ENCODE results near the gene DCLK3. TPM values are rescaled to one million over a fixed set of nuclear protein-coding genes. Genes with fewer than 3 reads are reported as not detected.

DCLK3 gene
- total RNA-seq, 1 experiment from 2014 or later, result 0.55 TPM

DNA sequence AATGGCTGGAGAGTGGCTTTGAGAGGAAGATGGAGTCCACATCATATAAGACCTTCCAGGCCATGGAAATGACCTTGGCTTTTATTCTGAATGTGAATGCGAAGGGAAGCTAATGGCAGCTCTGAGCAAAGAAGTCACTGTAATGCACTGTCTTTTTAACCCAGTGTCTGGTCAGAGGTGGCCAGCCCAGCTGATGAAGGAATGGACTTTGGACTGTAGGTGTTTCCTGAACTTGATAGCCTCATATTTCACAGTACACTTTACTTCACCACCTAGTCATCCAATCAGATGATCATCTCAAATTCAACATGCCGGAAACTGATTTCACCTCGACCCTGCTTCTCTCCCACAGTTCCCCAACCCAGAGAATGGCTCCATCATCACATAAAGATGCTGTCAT lies 33.4 kb downstream of the DCLK3 start:
- TF ChIP-seq GABPB1 (CRISPR knock-in tag; IDR thresholded peaks at IDR 0.05) (no peak), NFATC4 (CRISPR knock-in tag; IDR thresholded peaks at IDR 0.05) (no peak), ERG (CRISPR knock-in tag; IDR thresholded peaks at IDR 0.05) (no peak)
- H3K27ac Mint-ChIP-seq, result no peak overlapping the region
- no peaks in the 10 kb centered on the region for H3K36me3 Mint-ChIP-seq
- H3K4me3 Mint-ChIP-seq, result no peak overlapping the region
- POLR2A ChIA-PET, result no interaction called here
- CTCF ChIA-PET, result interaction anchor here (0.7 to 0.8 kb wide), 2 partner anchors 9 to 61 kb away, joined by 3 read pairs; no protein-coding TSS in a partner anchor
- H3K9me3 Mint-ChIP-seq, result no peaks in the 10 kb centered on the region
- H3K4me1 Mint-ChIP-seq, result no peaks in the 10 kb centered on the region
- DNase-seq (ENCODE audit: low spot score) (no peak), ATAC-seq (no peak)
- 0 out of 2 replicates have a peak, but pooled peaks cover 2% of the 10 kb centered on the region for H3K27me3 Mint-ChIP-seq (ENCODE audit: low read depth)

GRCh38 chr3:36729204-36730056 lies 34.9 kb downstream of the DCLK3 start:
- DNase-seq (ENCODE audit: low spot score) (no peak), ATAC-seq (peak; percentile 86)
- Mint-ChIP-seq H3K27ac (no peak overlapping the region), H3K9me3 (peaks cover 3% of the 10 kb centered on the region), H3K27me3 (ENCODE audit: low read depth) (0 out of 2 replicates have a peak, but pooled peaks cover 2% of the 10 kb centered on the region), H3K4me3 (no peak overlapping the region), H3K36me3 (0 out of 2 replicates have a peak, but pooled peaks cover 1% of the 10 kb centered on the region), H3K4me1 (no peaks in the 10 kb centered on the region)
- no peak for TF ChIP-seq SMAD4 (CRISPR knock-in tag; IDR thresholded peaks at IDR 0.05)
- no peak for TF ChIP-seq GRHL2 (CRISPR knock-in tag; IDR thresholded peaks at IDR 0.05; ENCODE audit: insufficient replicate concordance, severe bottlenecking)
- no peak for TF ChIP-seq ZNF512 (CRISPR knock-in tag; IDR thresholded peaks at IDR 0.05; ENCODE audit: borderline replicate concordance)
- TF ChIP-seq TEAD4 (CRISPR knock-in tag; IDR thresholded peaks at IDR 0.05), result no peak
- TF ChIP-seq ATF3 (CRISPR knock-in tag; conservative IDR thresholded peaks at IDR 0.05), result no peak
- TF ChIP-seq, protein P1, sequence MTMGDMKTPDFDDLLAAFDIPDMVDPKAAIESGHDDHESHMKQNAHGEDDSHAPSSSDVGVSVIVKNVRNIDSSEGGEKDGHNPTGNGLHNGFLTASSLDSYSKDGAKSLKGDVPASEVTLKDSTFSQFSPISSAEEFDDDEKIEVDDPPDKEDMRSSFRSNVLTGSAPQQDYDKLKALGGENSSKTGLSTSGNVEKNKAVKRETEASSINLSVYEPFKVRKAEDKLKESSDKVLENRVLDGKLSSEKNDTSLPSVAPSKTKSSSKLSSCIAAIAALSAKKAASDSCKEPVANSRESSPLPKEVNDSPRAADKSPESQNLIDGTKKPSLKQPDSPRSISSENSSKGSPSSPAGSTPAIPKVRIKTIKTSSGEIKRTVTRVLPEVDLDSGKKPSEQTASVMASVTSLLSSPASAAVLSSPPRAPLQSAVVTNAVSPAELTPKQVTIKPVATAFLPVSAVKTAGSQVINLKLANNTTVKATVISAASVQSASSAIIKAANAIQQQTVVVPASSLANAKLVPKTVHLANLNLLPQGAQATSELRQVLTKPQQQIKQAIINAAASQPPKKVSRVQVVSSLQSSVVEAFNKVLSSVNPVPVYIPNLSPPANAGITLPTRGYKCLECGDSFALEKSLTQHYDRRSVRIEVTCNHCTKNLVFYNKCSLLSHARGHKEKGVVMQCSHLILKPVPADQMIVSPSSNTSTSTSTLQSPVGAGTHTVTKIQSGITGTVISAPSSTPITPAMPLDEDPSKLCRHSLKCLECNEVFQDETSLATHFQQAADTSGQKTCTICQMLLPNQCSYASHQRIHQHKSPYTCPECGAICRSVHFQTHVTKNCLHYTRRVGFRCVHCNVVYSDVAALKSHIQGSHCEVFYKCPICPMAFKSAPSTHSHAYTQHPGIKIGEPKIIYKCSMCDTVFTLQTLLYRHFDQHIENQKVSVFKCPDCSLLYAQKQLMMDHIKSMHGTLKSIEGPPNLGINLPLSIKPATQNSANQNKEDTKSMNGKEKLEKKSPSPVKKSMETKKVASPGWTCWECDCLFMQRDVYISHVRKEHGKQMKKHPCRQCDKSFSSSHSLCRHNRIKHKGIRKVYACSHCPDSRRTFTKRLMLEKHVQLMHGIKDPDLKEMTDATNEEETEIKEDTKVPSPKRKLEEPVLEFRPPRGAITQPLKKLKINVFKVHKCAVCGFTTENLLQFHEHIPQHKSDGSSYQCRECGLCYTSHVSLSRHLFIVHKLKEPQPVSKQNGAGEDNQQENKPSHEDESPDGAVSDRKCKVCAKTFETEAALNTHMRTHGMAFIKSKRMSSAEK (CRISPR knock-in tag; IDR thresholded peaks at IDR 0.05; ENCODE audit: borderline replicate concordance), result no peak
- no peak for TF ChIP-seq TP53 (CRISPR knock-in tag; IDR thresholded peaks at IDR 0.05)
- no peak for TF ChIP-seq SMAD3 (CRISPR knock-in tag; IDR thresholded peaks at IDR 0.05; ENCODE audit: borderline replicate concordance)
- no peak for TF ChIP-seq ZNF121 (CRISPR knock-in tag; IDR thresholded peaks at IDR 0.05)
- no peak for TF ChIP-seq FOXJ3 (CRISPR knock-in tag; IDR thresholded peaks at IDR 0.05; ENCODE audit: borderline replicate concordance)
- TF ChIP-seq TCF7 (CRISPR knock-in tag; IDR thresholded peaks at IDR 0.05; ENCODE audit: low read depth), result no peak
- CTCF ChIA-PET, result interaction anchor here (0.6 to 1.9 kb wide), 5 partner anchors 133 to 388 kb away, joined by 3 to 14 read pairs (median 5); no protein-coding TSS in a partner anchor
- POLR2A ChIA-PET, result no interaction called here

All from WTC11 (cell line).